ENCODE data around the gene CTAG2.
"Not testable (repeated sequence)": the region's sequence is repeated elsewhere in the genome, so short reads cannot be mapped to it uniquely, and the experiment has no call there.

GRCh38 chrX:154628960-154629359 lies 24.4 kb downstream of the CTAG2 start:
- TF ChIP-seq, protein P1, sequence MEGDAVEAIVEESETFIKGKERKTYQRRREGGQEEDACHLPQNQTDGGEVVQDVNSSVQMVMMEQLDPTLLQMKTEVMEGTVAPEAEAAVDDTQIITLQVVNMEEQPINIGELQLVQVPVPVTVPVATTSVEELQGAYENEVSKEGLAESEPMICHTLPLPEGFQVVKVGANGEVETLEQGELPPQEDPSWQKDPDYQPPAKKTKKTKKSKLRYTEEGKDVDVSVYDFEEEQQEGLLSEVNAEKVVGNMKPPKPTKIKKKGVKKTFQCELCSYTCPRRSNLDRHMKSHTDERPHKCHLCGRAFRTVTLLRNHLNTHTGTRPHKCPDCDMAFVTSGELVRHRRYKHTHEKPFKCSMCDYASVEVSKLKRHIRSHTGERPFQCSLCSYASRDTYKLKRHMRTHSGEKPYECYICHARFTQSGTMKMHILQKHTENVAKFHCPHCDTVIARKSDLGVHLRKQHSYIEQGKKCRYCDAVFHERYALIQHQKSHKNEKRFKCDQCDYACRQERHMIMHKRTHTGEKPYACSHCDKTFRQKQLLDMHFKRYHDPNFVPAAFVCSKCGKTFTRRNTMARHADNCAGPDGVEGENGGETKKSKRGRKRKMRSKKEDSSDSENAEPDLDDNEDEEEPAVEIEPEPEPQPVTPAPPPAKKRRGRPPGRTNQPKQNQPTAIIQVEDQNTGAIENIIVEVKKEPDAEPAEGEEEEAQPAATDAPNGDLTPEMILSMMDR (IDR thresholded peaks at IDR 0.05) = not testable (repeated sequence)
- not testable (repeated sequence) for TF ChIP-seq EP300, POLR2A, POLR2AphosphoS5 (IDR thresholded peaks at IDR 0.05)

Data from upper lobe of left lung (tissue), 4 donors.